HEK293 (cell line): ENCODE results near the gene DIRAS1.

ENCODE experiments used
- ZNF211 ChIP-seq: fragments of 450-650 bp; formaldehyde crosslinking; IDR thresholded peaks from 2 replicates; pipeline ENCODE4 v1.5.1; 2016; ENCODE audit warnings: low read depth, missing biosample characterization, missing genetic modification characterization
- ZNF354C ChIP-seq: fragments of 450-650 bp; formaldehyde crosslinking; IDR thresholded peaks from 2 replicates; pipeline ENCODE4 v1.5.1; 2016; ENCODE audit warnings: missing biosample characterization, missing genetic modification characterization, low read depth, borderline replicate concordance
- TF ChIP-seq, protein P1 (sequence below): fragments of 450-650 bp; formaldehyde crosslinking; IDR thresholded peaks from 2 replicates; pipeline ENCODE4 v1.5.1; 2016; ENCODE audit warnings: missing biosample characterization, missing genetic modification characterization

DNA sequence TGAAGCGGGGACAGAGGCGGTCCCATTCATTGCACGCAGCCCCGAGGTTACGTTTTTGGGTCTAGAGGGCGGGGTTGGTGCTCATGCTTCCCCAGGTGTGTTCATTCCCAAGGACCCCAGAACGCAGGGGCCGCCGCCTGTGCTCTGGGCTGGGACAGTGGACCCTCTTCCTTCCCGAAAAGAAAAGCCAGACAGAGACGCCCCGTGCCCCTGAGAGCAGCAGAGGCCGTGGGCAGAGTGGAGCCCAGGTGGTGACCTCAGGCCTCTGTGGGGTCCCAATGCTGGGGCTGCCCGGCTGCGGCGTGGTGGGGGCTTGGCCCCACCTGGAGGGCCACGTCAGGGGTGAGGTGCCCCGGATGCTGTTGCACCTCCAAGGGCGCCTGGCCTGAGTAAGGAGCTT, 46.5 kb upstream of the DIRAS1 start:
- TF ChIP-seq ZNF211 (no peak), ZNF354C (tag by site-specific recombination) (no peak)
- TF ChIP-seq, protein P1, sequence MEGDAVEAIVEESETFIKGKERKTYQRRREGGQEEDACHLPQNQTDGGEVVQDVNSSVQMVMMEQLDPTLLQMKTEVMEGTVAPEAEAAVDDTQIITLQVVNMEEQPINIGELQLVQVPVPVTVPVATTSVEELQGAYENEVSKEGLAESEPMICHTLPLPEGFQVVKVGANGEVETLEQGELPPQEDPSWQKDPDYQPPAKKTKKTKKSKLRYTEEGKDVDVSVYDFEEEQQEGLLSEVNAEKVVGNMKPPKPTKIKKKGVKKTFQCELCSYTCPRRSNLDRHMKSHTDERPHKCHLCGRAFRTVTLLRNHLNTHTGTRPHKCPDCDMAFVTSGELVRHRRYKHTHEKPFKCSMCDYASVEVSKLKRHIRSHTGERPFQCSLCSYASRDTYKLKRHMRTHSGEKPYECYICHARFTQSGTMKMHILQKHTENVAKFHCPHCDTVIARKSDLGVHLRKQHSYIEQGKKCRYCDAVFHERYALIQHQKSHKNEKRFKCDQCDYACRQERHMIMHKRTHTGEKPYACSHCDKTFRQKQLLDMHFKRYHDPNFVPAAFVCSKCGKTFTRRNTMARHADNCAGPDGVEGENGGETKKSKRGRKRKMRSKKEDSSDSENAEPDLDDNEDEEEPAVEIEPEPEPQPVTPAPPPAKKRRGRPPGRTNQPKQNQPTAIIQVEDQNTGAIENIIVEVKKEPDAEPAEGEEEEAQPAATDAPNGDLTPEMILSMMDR (tag by site-specific recombination), result no peak
